HepG2 (cell line): ENCODE measurements around the gene SLC38A3. TPM values are rescaled to one million over a fixed set of nuclear protein-coding genes. Genes with fewer than 3 reads are reported as not detected.
A peak's percentile ranks its signal among the peaks of the same experiment; 100 is the strongest.

ENCODE experiments used
- ATF7 ChIP-seq, 2 experiments: fragments of 450-650 bp in 1 of 2; sonication (generic) in 1 of 2; formaldehyde crosslinking in 1 of 2; IDR thresholded peaks; 2 replicates each; pipeline versions ENCODE4 v1.4.0 to v1.6.1; 2016 to 2020; ENCODE audit warnings: antibody characterized with exemption in 1 of 2, mild to moderate bottlenecking in 1 of 2, missing genetic modification reagents in 1 of 2
- GATA4 ChIP-seq: sonication (generic); IDR thresholded peaks from 2 replicates; pipeline ENCODE4 v1.6.1; 2016; ENCODE audit warnings: antibody characterized with exemption, low read depth, borderline replicate concordance
- HNRNPUL1 ChIP-seq: fragments of 200-400 bp; formaldehyde crosslinking; IDR thresholded peaks from 2 replicates; pipeline ENCODE4 v1.6.1; 2017; ENCODE audit warnings: low read depth, mild to moderate bottlenecking, low read length, moderate library complexity
- IRF2 ChIP-seq: IDR thresholded peaks from 2 replicates; pipeline ENCODE4 v1.6.1; 2018; ENCODE audit warnings: missing genetic modification reagents, missing compliant biosample characterization
- MAZ ChIP-seq, 2 experiments: sonication (generic) in 1 of 2; formaldehyde crosslinking in 1 of 2; IDR thresholded peaks; 2 replicates each; pipeline versions ENCODE4 v1.5.0 to v1.6.1; 2012 to 2020; ENCODE audit warnings: low read depth in 2 of 2, mild to moderate bottlenecking in 2 of 2, borderline replicate concordance in 1 of 2, improper control_type of control experiment in 1 of 2, low read length in 1 of 2, missing genetic modification reagents in 1 of 2, moderate library complexity in 1 of 2
- NPAS2 ChIP-seq: sonication (generic); formaldehyde crosslinking; IDR thresholded peaks from 2 replicates; pipeline ENCODE4 v1.8.0; 2022; ENCODE audit warnings: mild to moderate bottlenecking, missing genetic modification reagents, borderline replicate concordance
- SALL1 ChIP-seq: sonication (generic); formaldehyde crosslinking; IDR thresholded peaks from 2 replicates; pipeline ENCODE4 v1.8.0; 2022; ENCODE audit warnings: mild to moderate bottlenecking, missing genetic modification reagents
- SOX13 ChIP-seq, 3 experiments: fragments of 450-650 bp in 1 of 3; sonication (generic) in 1 of 3; formaldehyde crosslinking in 1 of 3; IDR thresholded peaks in 2 of 3; conservative IDR thresholded peaks in 1 of 3; 2 replicates each; pipeline versions ENCODE4 v1.5.0 to v1.6.1; 2016 to 2020; ENCODE audit warnings: antibody characterized with exemption in 1 of 3, mild to moderate bottlenecking in 1 of 3, missing compliant biosample characterization in 1 of 3, missing genetic modification reagents in 1 of 3, moderate library complexity in 1 of 3
- YEATS4 ChIP-seq: sonication (generic); formaldehyde crosslinking; IDR thresholded peaks from 2 replicates; pipeline ENCODE4 v1.4.0; 2020; ENCODE audit warnings: missing genetic modification reagents, borderline replicate concordance
- ZBTB25 ChIP-seq: IDR thresholded peaks from 2 replicates; pipeline ENCODE4 v1.6.1; 2018; ENCODE audit warnings: missing genetic modification reagents
- ZNF24 ChIP-seq: fragments of 450-650 bp; IDR thresholded peaks from 2 replicates; pipeline ENCODE4 v1.6.1; 2017; ENCODE audit warnings: antibody characterized with exemption, mild to moderate bottlenecking
- ZNF280D ChIP-seq: sonication (generic); formaldehyde crosslinking; IDR thresholded peaks from 2 replicates; pipeline ENCODE4 v1.5.1; 2020; ENCODE audit warnings: mild to moderate bottlenecking, missing genetic modification reagents
- ZNF333 ChIP-seq: sonication (generic); formaldehyde crosslinking; IDR thresholded peaks from 2 replicates; pipeline ENCODE4 v1.4.0; 2020; ENCODE audit warnings: mild to moderate bottlenecking, missing genetic modification reagents, borderline replicate concordance
- ZNF431 ChIP-seq: sonication (generic); formaldehyde crosslinking; IDR thresholded peaks from 2 replicates; pipeline ENCODE4 v1.9.0; 2022; ENCODE audit warnings: missing genetic modification reagents, low read depth, mild to moderate bottlenecking, borderline replicate concordance
- ZNF451 ChIP-seq: sonication (generic); formaldehyde crosslinking; IDR thresholded peaks from 2 replicates; pipeline ENCODE4 v1.5.0; 2020; ENCODE audit warnings: mild to moderate bottlenecking, missing genetic modification reagents
- ZNF546 ChIP-seq: sonication (generic); formaldehyde crosslinking; conservative IDR thresholded peaks from 2 replicates; pipeline ENCODE4 v1.8.1; 2023; ENCODE audit warnings: mild to moderate bottlenecking, missing genetic modification reagents
- ZNF782 ChIP-seq: sonication (generic); formaldehyde crosslinking; IDR thresholded peaks from 2 replicates; pipeline ENCODE4 v1.4.0; 2020; ENCODE audit warnings: missing genetic modification reagents, mild to moderate bottlenecking, borderline replicate concordance
- ZNF83 ChIP-seq: sonication (generic); formaldehyde crosslinking; IDR thresholded peaks from 2 replicates; pipeline ENCODE4 v1.4.0; 2020; ENCODE audit warnings: missing genetic modification reagents, mild to moderate bottlenecking, borderline replicate concordance
- polyA plus RNA-seq, 8 experiments: library from polyadenylated mRNA; depleted of rRNA in 3 of 8; stranded (reverse) in 7 of 8; unstranded in 1 of 8; fragments of >200 nt; fragmentation: Illumina TruSeq in 4 of 8; extraction: Trizol in 4 of 8; gene quantifications; 2 replicates each; pipeline versions ENCODE4 v1.2.1 to v1.2.3, GENCODE V29; 2011 to 2016; ENCODE audit warnings: low read depth in 4 of 8, missing spikeins in 1 of 8, mixed read lengths in 1 of 8; ENCODE audit not compliant: insufficient read depth in 1 of 8
- total RNA-seq, 5 experiments: library from RNA; depleted of rRNA; stranded (reverse); fragments of >200 nt; fragmentation: Illumina TruSeq; extraction: Trizol; gene quantifications; 2 replicates each; pipeline ENCODE4 v1.2.3, GENCODE V29; 2016; ENCODE audit warnings: low read depth in 1 of 5
- TF ChIP-seq, protein P1 (sequence below): sonication (generic); formaldehyde crosslinking; IDR thresholded peaks from 2 replicates; pipeline ENCODE4 v1.4.0; 2020; ENCODE audit warnings: missing genetic modification reagents

The SLC38A3 gene
- total and polyA plus RNA-seq, 2 of the 13 experiments (the other 11 are each of a cell fraction or from before 2014, with no cell fraction given), result 29.8 to 164 TPM

GRCh38 chr3:50260027-50260941 lies 55.2 kb downstream of the SLC38A3 start (continued):
- TF ChIP-seq ZNF431 (CRISPR knock-in tag), result 0 out of 2 replicates have a peak, but pooled peaks have one; percentile 49
- no peak for TF ChIP-seq ZNF333 (CRISPR knock-in tag)
- TF ChIP-seq ZNF83 (CRISPR knock-in tag), result no peak
- no peak; the same call in 1 of the 2 replicates for TF ChIP-seq ZNF24
- TF ChIP-seq ZNF451, result peak; percentile 24; the same call in 1 of the 2 replicates
- TF ChIP-seq ZBTB25 (CRISPR knock-in tag), result peak; percentile 88; the same call in 1 of the 2 replicates
- no peak for TF ChIP-seq SOX13 (IDR thresholded peaks at IDR 0.05)
- peak in 1 of 2 experiments; percentile 73; a peak in 2 of 4 replicates for TF ChIP-seq SOX13 (CRISPR knock-in tag; conservative IDR thresholded peaks at IDR 0.05 in 1 of 2, IDR thresholded peaks at IDR 0.05 in 1 of 2)
- TF ChIP-seq NPAS2 (CRISPR knock-in tag), result no peak
- TF ChIP-seq, protein P1, sequence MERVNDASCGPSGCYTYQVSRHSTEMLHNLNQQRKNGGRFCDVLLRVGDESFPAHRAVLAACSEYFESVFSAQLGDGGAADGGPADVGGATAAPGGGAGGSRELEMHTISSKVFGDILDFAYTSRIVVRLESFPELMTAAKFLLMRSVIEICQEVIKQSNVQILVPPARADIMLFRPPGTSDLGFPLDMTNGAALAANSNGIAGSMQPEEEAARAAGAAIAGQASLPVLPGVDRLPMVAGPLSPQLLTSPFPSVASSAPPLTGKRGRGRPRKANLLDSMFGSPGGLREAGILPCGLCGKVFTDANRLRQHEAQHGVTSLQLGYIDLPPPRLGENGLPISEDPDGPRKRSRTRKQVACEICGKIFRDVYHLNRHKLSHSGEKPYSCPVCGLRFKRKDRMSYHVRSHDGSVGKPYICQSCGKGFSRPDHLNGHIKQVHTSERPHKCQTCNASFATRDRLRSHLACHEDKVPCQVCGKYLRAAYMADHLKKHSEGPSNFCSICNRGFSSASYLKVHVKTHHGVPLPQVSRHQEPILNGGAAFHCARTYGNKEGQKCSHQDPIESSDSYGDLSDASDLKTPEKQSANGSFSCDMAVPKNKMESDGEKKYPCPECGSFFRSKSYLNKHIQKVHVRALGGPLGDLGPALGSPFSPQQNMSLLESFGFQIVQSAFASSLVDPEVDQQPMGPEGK (CRISPR knock-in tag), result peak; percentile 99
- peak; percentile 17; the same call in 1 of the 2 replicates for TF ChIP-seq MAZ (IDR thresholded peaks at IDR 0.05; ENCODE audit: borderline replicate concordance, low read depth, low read length)
- peak; percentile 92 for TF ChIP-seq MAZ (CRISPR knock-in tag; IDR thresholded peaks at IDR 0.05; ENCODE audit: low read depth)
- TF ChIP-seq ZNF546 (CRISPR knock-in tag), result peak; percentile 92
- no peak; the same call in 1 of the 2 replicates for TF ChIP-seq HNRNPUL1
- peak; percentile 85 for TF ChIP-seq ATF7 (IDR thresholded peaks at IDR 0.05)
- peak; percentile 98 for TF ChIP-seq ATF7 (CRISPR knock-in tag; IDR thresholded peaks at IDR 0.05)
- no peak for TF ChIP-seq ZNF782 (CRISPR knock-in tag)
- peak; percentile 70; the same call in 1 of the 2 replicates for TF ChIP-seq GATA4
- TF ChIP-seq ZNF280D (CRISPR knock-in tag), result peak; percentile 53; the same call in 1 of the 2 replicates
- TF ChIP-seq IRF2, result peak; percentile 46; the same call in 1 of the 2 replicates
- peak; percentile 91 for TF ChIP-seq YEATS4
- TF ChIP-seq SALL1 (CRISPR knock-in tag), result peak; percentile 69
